GM12864 (cell line): ENCODE data around the gene ZNF879.

ENCODE experiments used
- DNase-seq: peaks from one replicate; pipeline ENCODE4 v3.0.0-alpha.2; 2011; ENCODE audit warnings: low read depth
- H3K4me3 ChIP-seq: 2 replicates; pipeline ENCODE4 v1.5.1; 2011; ENCODE audit warnings: mild to moderate bottlenecking, low read depth, low read length, control low read depth
- CTCF ChIP-seq: IDR thresholded peaks from 2 replicates; pipeline ENCODE4 v1.5.1; 2011; ENCODE audit warnings: low read depth, mild to moderate bottlenecking, moderate library complexity, low read length, control low read depth, inconsistent platforms; ENCODE audit errors: missing control alignments

The ZNF879 gene

GRCh38 chr5:178993955-178994579 is 29.5 kb upstream of the ZNF879 start:
- DNase-seq: no peak
- no peak for TF ChIP-seq CTCF
- H3K4me3 ChIP-seq: no peak overlapping the region

- DNase-seq: no peak
- H3K4me3 ChIP-seq: no peak within 1 kb of the TSS
- no peak for TF ChIP-seq CTCF
Observed at GRCh38 chr5:178994580-178995340, 28.8 kb upstream of the ZNF879 start, which contains the start of gene GRM6. Gene GRM6, minus strand, starts transcription at chr5:178995320. Its CDS starts 376 bp downstream, at chr5:178994944.

- H3K4me3 ChIP-seq: no peak overlapping the region
- TF ChIP-seq CTCF: no peak
- no peak for DNase-seq
Observed at GRCh38 chr5:178995341-178995690, 28.3 kb upstream of the ZNF879 start.

GRCh38 chr5:178996156-178996555 is 27.4 kb upstream of the ZNF879 start:
- no peak for DNase-seq
- no peak for TF ChIP-seq CTCF
- H3K4me3 ChIP-seq: no peak overlapping the region

GRCh38 chr5:178997191-178997590 is 26.4 kb upstream of the ZNF879 start:
- H3K4me3 ChIP-seq: no peak overlapping the region
- DNase-seq: no peak
- TF ChIP-seq CTCF: no peak

- H3K4me3 ChIP-seq: no peak overlapping the region
- no peak for DNase-seq
- TF ChIP-seq CTCF: no peak
Observed at GRCh38 chr5:178998441-178998840, 25.2 kb upstream of the ZNF879 start.

- no peak for TF ChIP-seq CTCF
- no peak overlapping the region for H3K4me3 ChIP-seq
- DNase-seq: no peak
Observed at GRCh38 chr5:179006564-179006963, 17.0 kb upstream of the ZNF879 start.
